Measurements from ENCODE around the gene SLC2A13. TPM values are rescaled to one million over a fixed set of nuclear protein-coding genes. Genes with fewer than 3 reads are reported as not detected.

Gene SLC2A13
- total and polyA plus RNA-seq, 4 donors = 1.9 to 20.2 (median 6.9) TPM

- TF ChIP-seq JUND (IDR thresholded peaks at IDR 0.05) (no peak), REST (IDR thresholded peaks at IDR 0.05) (no peak), HNF4A (conservative IDR thresholded peaks at IDR 0.05) (no peak)
Measured at GRCh38 chr12:39771456-39771855, 334.4 kb downstream of the SLC2A13 start (continued).

- Histone ChIP-seq H3K36me3 (ENCODE audit: control insufficient read depth in 4 of 4, insufficient read depth in 3 of 4, low read depth in 1 of 4, low read length in 3 of 4) (peaks cover 0 to 6% (median 3%) of the 10 kb centered on the region in 4 donors), H3K4me1 (ENCODE audit: control insufficient read depth in 4 of 4, insufficient read depth in 4 of 4, low read length in 3 of 4) (peaks cover 0 to 2% (median 0%) of the 10 kb centered on the region in 4 donors), H3K27ac (ENCODE audit: low read depth in 1 of 2, low read length in 2 of 2) (no peak overlapping the region), H3K4me3 (ENCODE audit: low read depth in 1 of 3, low read length in 3 of 3) (no peak overlapping the region), H3K9me3 (ENCODE audit: control insufficient read depth in 4 of 4, low read length in 3 of 4) (no peaks in the 10 kb centered on the region), H3K9ac (ENCODE audit: low read depth in 1 of 2, low read length in 2 of 2) (no peak overlapping the region), H3K27me3 (ENCODE audit: control insufficient read depth in 4 of 4, insufficient read depth in 4 of 4, low read length in 3 of 4) (no peaks in the 10 kb centered on the region)
- peak; percentile 97 to 98 for TF ChIP-seq RAD21 (IDR thresholded peaks at IDR 0.05)
- no peak for TF ChIP-seq GABPA (IDR thresholded peaks at IDR 0.05 in 1 of 2, conservative IDR thresholded peaks at IDR 0.05 in 1 of 2)
- peak; percentile 91 for TF ChIP-seq CTCF (IDR thresholded peaks at IDR 0.05; ENCODE audit: low read depth, low read length, missing input control)
- DNase-seq (ENCODE audit: low spot score) = no peak
- WGBS = 48% methylated on average over 3 of the region's 3 CpGs
Measured at GRCh38 chr12:39764944-39765560, 340.8 kb downstream of the SLC2A13 start.

GRCh38 chr12:39763890-39764169 lies 342.1 kb downstream of the SLC2A13 start:
- H3K36me3 ChIP-seq (ENCODE audit: control insufficient read depth in 4 of 4, insufficient read depth in 3 of 4, low read depth in 1 of 4, low read length in 3 of 4) = peaks cover 0 to 7% (median 3%) of the 10 kb centered on the region in 4 donors
- 100% methylated on average over 2 of the region's 2 CpGs for WGBS
- H3K9me3 ChIP-seq (ENCODE audit: control insufficient read depth in 4 of 4, low read length in 3 of 4) = no peaks in the 10 kb centered on the region
- H3K9ac ChIP-seq (ENCODE audit: low read depth in 1 of 2, low read length in 2 of 2) = no peak overlapping the region
- no peaks in the 10 kb centered on the region for H3K27me3 ChIP-seq (ENCODE audit: control insufficient read depth in 4 of 4, insufficient read depth in 4 of 4, low read length in 3 of 4)
- DNase-seq (ENCODE audit: low spot score) = no peak
- no peak for TF ChIP-seq GABPA (IDR thresholded peaks at IDR 0.05 in 1 of 2, conservative IDR thresholded peaks at IDR 0.05 in 1 of 2)
- no peak for TF ChIP-seq SP1 (IDR thresholded peaks at IDR 0.05)
- TF ChIP-seq RXRA (IDR thresholded peaks at IDR 0.05) = no peak
- no peak for TF ChIP-seq HNF4G (IDR thresholded peaks at IDR 0.05)
- H3K4me1 ChIP-seq (ENCODE audit: control insufficient read depth in 4 of 4, insufficient read depth in 4 of 4, low read length in 3 of 4) = peaks cover 0 to 2% (median 0%) of the 10 kb centered on the region in 4 donors
- no peak overlapping the region for H3K4me3 ChIP-seq (ENCODE audit: low read depth in 1 of 3, low read length in 3 of 3)
- no peak overlapping the region for H3K27ac ChIP-seq (ENCODE audit: low read depth in 1 of 2, low read length in 2 of 2)
